K562 (cell line): ENCODE results near the gene RNF207. TPM values are rescaled to one million over a fixed set of nuclear protein-coding genes. Genes with fewer than 3 reads are reported as not detected.

Experiments used
- BACH1 ChIP-seq: fragments of 200-800 bp; sonication (Bioruptor generic); IDR thresholded peaks from 2 replicates; pipeline ENCODE4 v1.6.1; 2016; ENCODE audit warnings: missing genetic modification characterization, missing compliant biosample characterization
- CHCHD3 ChIP-seq: fragments of 250-450 bp; sonication (Bioruptor Pico); IDR thresholded peaks from 2 replicates; pipeline ENCODE4 v2.1.2; 2022; ENCODE audit warnings: mild to moderate bottlenecking
- ETV5 ChIP-seq: sonication (generic); formaldehyde crosslinking; IDR thresholded peaks from 2 replicates; pipeline ENCODE4 v1.4.0; 2020; ENCODE audit warnings: low read depth, mild to moderate bottlenecking, missing genetic modification reagents
- IFI16 ChIP-seq: fragments of 250-450 bp; sonication (Bioruptor Pico); IDR thresholded peaks from 2 replicates; pipeline ENCODE4 v2.1.2; 2022; ENCODE audit warnings: mild to moderate bottlenecking, inconsistent platforms
- MAZ ChIP-seq, 2 experiments: fragments of 450-650 bp in 1 of 2; sonication (generic) in 1 of 2; formaldehyde crosslinking; IDR thresholded peaks in 1 of 2; conservative IDR thresholded peaks in 1 of 2; 2 replicates each; pipeline versions ENCODE4 v1.4.0 to v1.5.0; 2020; ENCODE audit warnings: mild to moderate bottlenecking in 1 of 2, missing genetic modification reagents in 1 of 2
- MTF1 ChIP-seq: fragments of 250-450 bp; sonication (Bioruptor Pico); IDR thresholded peaks from 2 replicates; pipeline ENCODE4 v1.9.0; 2021; ENCODE audit warnings: moderate library complexity, mild to moderate bottlenecking, inconsistent platforms, borderline replicate concordance
- NR4A1 ChIP-seq, 2 experiments: fragments of 250-450 bp in 1 of 2; fragments of 450-650 bp in 1 of 2; sonication (Bioruptor Pico) in 1 of 2; IDR thresholded peaks; 2 replicates each; pipeline versions ENCODE4 v1.4.0 to v1.6.1; 2016 to 2020; ENCODE audit warnings: mild to moderate bottlenecking in 2 of 2, missing compliant biosample characterization in 1 of 2, missing genetic modification characterization in 1 of 2, moderate library complexity in 1 of 2
- RUNX1 ChIP-seq: sonication (generic); IDR thresholded peaks from 2 replicates; pipeline ENCODE4 v1.6.1; 2016; ENCODE audit warnings: antibody characterized with exemption, low read depth
- SAFB ChIP-seq: fragments of 200-400 bp; formaldehyde crosslinking; IDR thresholded peaks from 2 replicates; pipeline ENCODE4 v1.6.1; 2017; ENCODE audit warnings: low read depth, low read length, borderline replicate concordance
- SMAD3 ChIP-seq: fragments of 450-650 bp; formaldehyde crosslinking; conservative IDR thresholded peaks from 2 replicates; pipeline ENCODE4 v1.4.0; 2020; ENCODE audit warnings: mild to moderate bottlenecking
- SRSF9 ChIP-seq: fragments of 200-400 bp; formaldehyde crosslinking; IDR thresholded peaks from 2 replicates; pipeline ENCODE4 v1.6.1; 2017; ENCODE audit warnings: low read depth, low read length, borderline replicate concordance
- STAG1 ChIP-seq: sonication (generic); formaldehyde crosslinking; IDR thresholded peaks from 2 replicates; pipeline ENCODE4 v1.5.0; 2020; ENCODE audit warnings: missing genetic modification reagents, borderline replicate concordance
- ZNF121 ChIP-seq: sonication (generic); formaldehyde crosslinking; conservative IDR thresholded peaks from 2 replicates; pipeline ENCODE4 v1.8.0; 2022; ENCODE audit warnings: missing genetic modification reagents
- ZNF23 ChIP-seq: fragments of 250-450 bp; sonication (Bioruptor Pico); IDR thresholded peaks from 2 replicates; pipeline ENCODE4 v1.4.0; 2020; ENCODE audit warnings: mild to moderate bottlenecking
- ZNF79 ChIP-seq: fragments of 250-450 bp; sonication (Bioruptor Pico); IDR thresholded peaks from 2 replicates; pipeline ENCODE4 v1.4.0; 2020; ENCODE audit warnings: low read depth, mild to moderate bottlenecking, moderate library complexity
- polyA plus RNA-seq, 8 experiments: library from polyadenylated mRNA; depleted of rRNA in 4 of 8; stranded (reverse) in 5 of 8; unstranded in 3 of 8; fragments of >200 nt; fragmentation: Nextera tagmentation in 2 of 8; fragmentation: Illumina TruSeq in 1 of 8; extraction: Ambion mirVana in 2 of 8; extraction: Trizol in 1 of 8; gene quantifications; 2 replicates each; pipeline versions ENCODE4 v1.2.1 to v1.2.3, GENCODE V29; 2011 to 2014; ENCODE audit warnings: inconsistent platforms in 1 of 8, missing spikeins in 1 of 8
- total RNA-seq, 7 experiments: library from RNA; depleted of rRNA in 6 of 7; stranded (reverse); fragments of >200 nt in 6 of 7; fragmentation: Illumina TruSeq in 2 of 7; extraction: Trizol in 2 of 7; gene quantifications; 2 replicates each; pipeline versions ENCODE4 v1.2.1 to v1.2.3, GENCODE V29; 2011 to 2021; ENCODE audit warnings: low replicate concordance in 1 of 7
- TF ChIP-seq, protein P1 (sequence below): fragments of 250-450 bp; sonication (Bioruptor Pico); IDR thresholded peaks from 2 replicates; pipeline ENCODE4 v1.5.0; 2022; ENCODE audit warnings: mild to moderate bottlenecking
- TF ChIP-seq, protein P2 (sequence below): fragments of 450-650 bp; IDR thresholded peaks from 2 replicates; pipeline ENCODE4 v1.6.1; 2016; ENCODE audit warnings: missing biosample characterization, missing genetic modification characterization
- TF ChIP-seq, protein P3 (sequence below): IDR thresholded peaks from 2 replicates; pipeline ENCODE4 v1.6.1; 2011; ENCODE audit warnings: borderline replicate concordance, low read depth, mild to moderate bottlenecking, moderate library complexity, low read length; ENCODE audit not compliant: insufficient read depth, poor library complexity, severe bottlenecking
- TF ChIP-seq, protein P4 (sequence below): fragments of 450-650 bp; formaldehyde crosslinking; IDR thresholded peaks from 2 replicates; pipeline ENCODE4 v1.4.0; 2020; ENCODE audit warnings: mild to moderate bottlenecking

RNF207 gene
- total and polyA plus RNA-seq, 9 of the 15 experiments (the other 6 are each of a cell fraction or from before 2014, with no cell fraction given) = 2.7 to 30.6 (median 12.9) TPM

DNA sequence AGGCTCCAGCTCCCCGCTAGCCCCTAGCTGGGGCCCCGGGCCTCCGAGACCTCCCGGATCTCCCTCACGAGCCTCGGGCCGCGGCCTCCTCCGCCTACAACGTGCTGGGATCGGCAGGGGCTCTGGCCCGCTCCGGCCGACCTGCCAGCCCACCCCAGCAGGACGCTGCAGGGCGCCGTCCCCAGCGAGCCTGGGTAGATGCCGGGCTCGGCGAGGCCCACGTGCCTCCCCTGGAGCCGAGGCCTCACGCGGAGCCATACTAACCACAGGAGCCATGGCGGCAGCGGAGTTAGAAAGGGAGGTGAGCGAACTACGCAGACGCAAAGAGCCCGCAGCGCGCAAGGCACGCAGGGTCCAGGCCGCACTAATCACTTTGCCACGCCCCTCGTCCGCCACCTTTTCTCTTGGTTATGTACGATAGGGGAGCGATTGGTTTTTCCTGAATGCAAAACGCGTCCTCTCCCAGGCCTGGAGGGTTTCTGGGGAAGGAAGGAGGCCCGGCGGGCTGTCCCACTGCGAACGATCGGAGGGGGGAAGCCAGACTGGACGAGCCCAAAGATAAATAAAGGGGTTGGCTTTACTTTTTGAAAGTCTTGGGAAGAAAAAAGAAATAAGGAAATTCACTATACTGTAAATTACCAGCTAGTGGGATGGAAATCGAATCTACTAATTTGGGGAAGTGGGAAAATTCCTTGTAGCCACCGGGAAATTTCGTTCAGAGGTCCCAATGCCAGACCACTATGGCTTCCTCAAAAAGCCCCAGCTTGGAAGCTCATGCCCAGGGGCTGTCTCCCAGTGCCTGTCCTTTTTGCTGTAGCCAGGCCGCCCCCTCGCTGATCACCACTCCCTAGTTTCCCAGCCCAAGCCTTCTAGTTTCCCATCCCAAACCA, 6.4 kb upstream of the RNF207 start, which contains the start of gene RPL22 (continued):
- TF ChIP-seq, protein P1, sequence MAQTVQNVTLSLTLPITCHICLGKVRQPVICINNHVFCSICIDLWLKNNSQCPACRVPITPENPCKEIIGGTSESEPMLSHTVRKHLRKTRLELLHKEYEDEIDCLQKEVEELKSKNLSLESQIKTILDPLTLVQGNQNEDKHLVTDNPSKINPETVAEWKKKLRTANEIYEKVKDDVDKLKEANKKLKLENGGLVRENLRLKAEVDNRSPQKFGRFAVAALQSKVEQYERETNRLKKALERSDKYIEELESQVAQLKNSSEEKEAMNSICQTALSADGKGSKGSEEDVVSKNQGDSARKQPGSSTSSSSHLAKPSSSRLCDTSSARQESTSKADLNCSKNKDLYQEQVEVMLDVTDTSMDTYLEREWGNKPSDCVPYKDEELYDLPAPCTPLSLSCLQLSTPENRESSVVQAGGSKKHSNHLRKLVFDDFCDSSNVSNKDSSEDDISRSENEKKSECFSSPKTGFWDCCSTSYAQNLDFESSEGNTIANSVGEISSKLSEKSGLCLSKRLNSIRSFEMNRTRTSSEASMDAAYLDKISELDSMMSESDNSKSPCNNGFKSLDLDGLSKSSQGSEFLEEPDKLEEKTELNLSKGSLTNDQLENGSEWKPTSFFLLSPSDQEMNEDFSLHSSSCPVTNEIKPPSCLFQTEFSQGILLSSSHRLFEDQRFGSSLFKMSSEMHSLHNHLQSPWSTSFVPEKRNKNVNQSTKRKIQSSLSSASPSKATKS (CRISPR knock-in tag) = no peak
- TF ChIP-seq, protein P2, sequence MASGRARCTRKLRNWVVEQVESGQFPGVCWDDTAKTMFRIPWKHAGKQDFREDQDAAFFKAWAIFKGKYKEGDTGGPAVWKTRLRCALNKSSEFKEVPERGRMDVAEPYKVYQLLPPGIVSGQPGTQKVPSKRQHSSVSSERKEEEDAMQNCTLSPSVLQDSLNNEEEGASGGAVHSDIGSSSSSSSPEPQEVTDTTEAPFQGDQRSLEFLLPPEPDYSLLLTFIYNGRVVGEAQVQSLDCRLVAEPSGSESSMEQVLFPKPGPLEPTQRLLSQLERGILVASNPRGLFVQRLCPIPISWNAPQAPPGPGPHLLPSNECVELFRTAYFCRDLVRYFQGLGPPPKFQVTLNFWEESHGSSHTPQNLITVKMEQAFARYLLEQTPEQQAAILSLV (tag) = no peak
- TF ChIP-seq RUNX1 (no peak), MAZ (CRISPR knock-in tag; conservative IDR thresholded peaks at IDR 0.05 in 1 of 2, IDR thresholded peaks at IDR 0.05 in 1 of 2) (peak; percentile 82 to 85), STAG1 (CRISPR knock-in tag) (no peak), SRSF9 (no peak), ETV5 (CRISPR knock-in tag) (peak; percentile 63), CHCHD3 (no peak; the same call in 1 of the 2 replicates), IFI16 (CRISPR knock-in tag) (no peak), ZNF121 (CRISPR knock-in tag) (no peak), ZNF79 (CRISPR knock-in tag) (no peak), ZNF23 (CRISPR knock-in tag) (no peak), MTF1 (CRISPR knock-in tag) (no peak), NR4A1 (CRISPR knock-in tag; IDR thresholded peaks at IDR 0.05) (peak; percentile 85), NR4A1 (tag; IDR thresholded peaks at IDR 0.05) (no peak), SMAD3 (no peak; the same call in 1 of the 2 replicates), SAFB (no peak), BACH1 (no peak)
- TF ChIP-seq, protein P3, sequence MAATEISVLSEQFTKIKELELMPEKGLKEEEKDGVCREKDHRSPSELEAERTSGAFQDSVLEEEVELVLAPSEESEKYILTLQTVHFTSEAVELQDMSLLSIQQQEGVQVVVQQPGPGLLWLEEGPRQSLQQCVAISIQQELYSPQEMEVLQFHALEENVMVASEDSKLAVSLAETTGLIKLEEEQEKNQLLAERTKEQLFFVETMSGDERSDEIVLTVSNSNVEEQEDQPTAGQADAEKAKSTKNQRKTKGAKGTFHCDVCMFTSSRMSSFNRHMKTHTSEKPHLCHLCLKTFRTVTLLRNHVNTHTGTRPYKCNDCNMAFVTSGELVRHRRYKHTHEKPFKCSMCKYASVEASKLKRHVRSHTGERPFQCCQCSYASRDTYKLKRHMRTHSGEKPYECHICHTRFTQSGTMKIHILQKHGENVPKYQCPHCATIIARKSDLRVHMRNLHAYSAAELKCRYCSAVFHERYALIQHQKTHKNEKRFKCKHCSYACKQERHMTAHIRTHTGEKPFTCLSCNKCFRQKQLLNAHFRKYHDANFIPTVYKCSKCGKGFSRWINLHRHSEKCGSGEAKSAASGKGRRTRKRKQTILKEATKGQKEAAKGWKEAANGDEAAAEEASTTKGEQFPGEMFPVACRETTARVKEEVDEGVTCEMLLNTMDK = no peak
- TF ChIP-seq, protein P4, sequence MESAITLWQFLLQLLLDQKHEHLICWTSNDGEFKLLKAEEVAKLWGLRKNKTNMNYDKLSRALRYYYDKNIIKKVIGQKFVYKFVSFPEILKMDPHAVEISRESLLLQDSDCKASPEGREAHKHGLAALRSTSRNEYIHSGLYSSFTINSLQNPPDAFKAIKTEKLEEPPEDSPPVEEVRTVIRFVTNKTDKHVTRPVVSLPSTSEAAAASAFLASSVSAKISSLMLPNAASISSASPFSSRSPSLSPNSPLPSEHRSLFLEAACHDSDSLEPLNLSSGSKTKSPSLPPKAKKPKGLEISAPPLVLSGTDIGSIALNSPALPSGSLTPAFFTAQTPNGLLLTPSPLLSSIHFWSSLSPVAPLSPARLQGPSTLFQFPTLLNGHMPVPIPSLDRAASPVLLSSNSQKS (CRISPR knock-in tag) = no peak
